ENCODE results near the gene NPAS3.

DNA sequence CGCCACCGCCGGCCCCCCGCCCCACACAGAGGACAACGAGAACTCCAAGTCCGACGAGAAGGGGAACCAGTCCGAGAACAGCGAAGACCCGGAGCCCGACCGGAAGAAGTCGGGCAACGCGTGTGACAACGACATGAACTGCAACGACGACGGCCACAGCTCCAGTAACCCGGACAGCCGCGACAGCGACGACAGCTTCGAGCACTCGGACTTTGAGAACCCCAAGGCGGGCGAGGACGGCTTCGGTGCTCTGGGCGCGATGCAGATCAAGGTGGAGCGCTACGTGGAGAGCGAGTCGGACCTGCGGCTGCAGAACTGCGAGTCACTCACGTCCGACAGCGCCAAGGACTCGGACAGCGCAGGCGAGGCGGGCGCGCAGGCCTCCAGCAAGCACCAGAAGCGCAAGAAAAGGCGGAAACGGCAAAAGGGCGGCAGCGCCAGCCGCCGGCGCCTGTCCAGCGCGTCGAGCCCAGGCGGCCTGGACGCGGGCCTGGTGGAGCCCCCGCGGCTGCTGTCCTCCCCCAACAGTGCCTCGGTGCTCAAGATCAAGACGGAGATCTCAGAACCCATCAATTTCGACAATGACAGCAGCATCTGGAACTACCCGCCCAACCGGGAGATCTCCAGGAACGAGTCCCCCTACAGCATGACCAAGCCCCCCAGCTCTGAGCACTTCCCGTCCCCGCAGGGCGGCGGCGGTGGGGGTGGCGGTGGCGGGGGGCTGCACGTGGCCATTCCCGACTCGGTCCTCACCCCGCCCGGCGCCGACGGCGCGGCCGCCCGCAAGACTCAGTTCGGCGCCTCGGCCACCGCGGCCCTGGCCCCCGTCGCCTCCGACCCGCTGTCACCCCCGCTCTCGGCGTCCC, 861.3 kb downstream of the NPAS3 start:
- TF ChIP-seq POLR2A (IDR thresholded peaks at IDR 0.05) = no peak
- TF ChIP-seq, protein P1, sequence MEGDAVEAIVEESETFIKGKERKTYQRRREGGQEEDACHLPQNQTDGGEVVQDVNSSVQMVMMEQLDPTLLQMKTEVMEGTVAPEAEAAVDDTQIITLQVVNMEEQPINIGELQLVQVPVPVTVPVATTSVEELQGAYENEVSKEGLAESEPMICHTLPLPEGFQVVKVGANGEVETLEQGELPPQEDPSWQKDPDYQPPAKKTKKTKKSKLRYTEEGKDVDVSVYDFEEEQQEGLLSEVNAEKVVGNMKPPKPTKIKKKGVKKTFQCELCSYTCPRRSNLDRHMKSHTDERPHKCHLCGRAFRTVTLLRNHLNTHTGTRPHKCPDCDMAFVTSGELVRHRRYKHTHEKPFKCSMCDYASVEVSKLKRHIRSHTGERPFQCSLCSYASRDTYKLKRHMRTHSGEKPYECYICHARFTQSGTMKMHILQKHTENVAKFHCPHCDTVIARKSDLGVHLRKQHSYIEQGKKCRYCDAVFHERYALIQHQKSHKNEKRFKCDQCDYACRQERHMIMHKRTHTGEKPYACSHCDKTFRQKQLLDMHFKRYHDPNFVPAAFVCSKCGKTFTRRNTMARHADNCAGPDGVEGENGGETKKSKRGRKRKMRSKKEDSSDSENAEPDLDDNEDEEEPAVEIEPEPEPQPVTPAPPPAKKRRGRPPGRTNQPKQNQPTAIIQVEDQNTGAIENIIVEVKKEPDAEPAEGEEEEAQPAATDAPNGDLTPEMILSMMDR (IDR thresholded peaks at IDR 0.05) = no peak
